Smooth muscle cell of trachea (primary cell): ENCODE measurements around the gene GSK3A. TPM values are rescaled to one million over a fixed set of nuclear protein-coding genes. Genes with fewer than 3 reads are reported as not detected.

Source experiments
- total RNA-seq: library from RNA; depleted of rRNA; stranded (reverse); fragments of >200 nt; gene quantifications from 2 replicates; pipeline ENCODE4 v1.2.1, GENCODE V29; 2014

GSK3A gene
- total RNA-seq, result 14.7 and 17.9 TPM in 2 replicates

DNA sequence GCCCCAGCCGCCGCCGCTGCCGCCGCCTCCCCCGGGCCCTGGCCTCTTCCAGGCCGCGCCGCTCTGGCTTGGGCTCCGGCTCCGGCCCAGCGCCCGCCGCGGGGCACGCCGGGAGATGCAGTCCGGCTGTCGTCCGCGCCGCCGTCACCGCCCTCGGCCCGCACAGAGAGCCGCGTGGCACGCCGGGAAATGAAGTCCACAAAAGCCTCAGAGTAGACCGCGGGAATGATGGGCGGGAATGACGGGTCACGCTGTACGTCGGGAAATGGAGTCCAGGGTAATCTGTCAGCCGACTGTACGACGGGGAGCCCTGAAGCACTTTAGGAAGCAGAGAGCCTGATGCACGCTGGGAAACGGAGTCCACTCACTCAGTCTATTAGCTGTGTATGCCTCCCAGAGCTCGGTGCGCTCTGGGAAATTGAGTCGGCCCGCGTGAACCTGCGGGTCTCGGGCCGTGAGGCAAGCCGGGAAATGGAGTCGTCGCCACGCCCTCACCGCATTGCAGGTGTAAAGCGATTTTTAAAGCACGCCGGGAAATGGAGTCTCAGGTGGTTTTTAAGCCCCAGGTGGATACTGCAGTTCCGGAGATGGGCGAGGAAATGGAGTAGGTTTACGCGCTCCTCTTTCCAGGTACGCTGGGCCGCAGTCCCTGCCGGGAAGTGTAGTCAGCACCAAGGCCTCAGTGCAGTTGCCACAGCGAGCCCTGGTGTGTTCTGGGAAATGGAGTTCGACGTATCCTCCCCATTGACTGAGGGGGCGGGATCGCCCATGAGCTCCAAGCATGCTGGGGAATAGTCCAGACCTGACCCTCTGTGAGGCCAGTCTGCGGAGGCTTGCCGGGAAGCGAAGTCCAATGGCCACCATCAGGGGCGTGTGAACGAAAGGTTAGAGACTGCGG is at the start of gene GSK3A:
Gene GSK3A, minus strand, starts transcription at position 91 of the 898 bp plus-strand sequence. CDS start 137 bp downstream, outside the sequence.

DNA sequence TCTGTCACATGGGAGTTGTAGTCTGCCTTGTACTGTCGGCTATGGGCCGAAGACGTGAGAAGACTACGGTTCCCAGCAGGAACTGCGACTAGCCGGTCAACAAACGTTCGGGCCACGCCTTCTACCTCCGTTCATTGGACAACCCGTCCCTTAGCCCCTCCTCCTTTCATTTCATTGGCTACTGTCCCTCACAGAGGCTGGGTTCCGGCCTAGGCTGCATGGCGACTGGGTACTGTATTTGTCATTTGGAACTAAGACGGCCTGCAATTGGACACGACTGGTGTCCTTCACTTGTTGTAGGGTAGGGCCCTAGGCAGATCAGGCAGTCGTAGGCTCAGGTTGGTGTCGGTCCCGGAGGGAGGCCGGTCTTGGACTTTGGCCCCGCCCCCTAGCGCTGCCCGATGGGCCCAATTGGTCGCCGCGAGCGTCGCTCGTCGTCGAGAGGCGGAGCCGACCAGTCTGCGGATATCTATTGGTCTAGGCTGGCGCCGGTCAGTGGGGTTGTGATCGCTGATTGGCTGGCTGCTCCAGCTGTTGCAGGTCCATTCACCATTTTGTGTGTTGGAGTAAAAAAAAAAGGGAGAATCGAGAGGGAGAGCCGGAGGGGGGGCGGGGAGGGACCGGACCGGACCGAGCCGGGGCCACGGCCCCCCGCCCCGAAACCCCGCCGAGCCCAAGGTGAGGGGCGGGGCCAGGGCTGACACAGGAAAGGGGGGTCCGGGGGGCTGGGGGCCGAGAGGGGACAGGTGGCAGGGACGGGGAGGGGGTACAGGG is 26.5 kb upstream of the GSK3A start, which contains the start of gene CIC:
Gene CIC, plus strand, starts transcription at position 549 of the 774 bp plus-strand sequence. CDS start 2,532 bp downstream, outside the sequence.

DNA sequence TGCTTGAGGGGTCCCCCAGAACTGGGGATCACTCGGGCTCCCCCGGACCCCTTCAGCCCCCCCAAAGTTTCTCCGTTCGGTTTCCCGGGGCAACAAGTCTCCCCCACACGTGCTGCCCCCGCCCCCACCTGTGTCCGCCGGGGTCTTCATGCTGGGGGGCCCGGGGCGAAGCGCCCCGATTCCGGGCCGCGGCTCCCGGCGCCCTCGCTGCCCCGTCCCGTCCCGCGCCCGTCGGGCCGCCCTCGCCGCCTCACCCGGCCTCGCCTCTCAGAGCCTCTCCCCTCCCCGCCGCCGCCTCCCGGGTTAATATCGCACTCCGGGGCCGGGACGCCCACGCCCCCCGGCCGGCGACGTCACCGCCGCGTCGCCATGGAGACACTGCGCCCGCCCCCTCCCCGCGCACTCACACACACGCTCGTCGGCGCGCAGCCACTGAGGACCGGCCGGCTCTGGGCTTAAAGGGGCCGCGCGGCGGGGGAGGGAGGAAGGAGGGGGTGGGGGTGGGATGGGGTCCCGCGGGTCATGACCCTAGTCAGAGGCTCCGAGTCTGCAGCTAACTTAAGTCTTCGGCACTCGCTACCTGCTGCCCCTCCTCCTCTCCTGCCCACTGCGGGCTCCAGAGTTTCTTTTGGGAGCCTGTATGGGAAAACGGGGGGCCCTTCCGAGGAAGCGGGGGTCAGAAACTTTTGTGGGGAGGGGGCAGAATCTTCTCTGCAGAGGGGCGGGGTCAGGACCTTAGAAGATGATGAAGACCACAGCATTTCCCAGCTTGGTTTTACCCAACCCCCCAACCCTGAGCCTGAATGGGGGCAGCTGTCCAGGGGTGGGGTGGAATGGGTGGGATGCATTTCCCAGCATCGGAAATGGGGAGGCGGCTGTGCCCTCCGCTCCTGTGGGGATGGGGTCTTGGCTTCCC is 12.7 kb upstream of the GSK3A start, which contains the start of gene ERF:
Gene ERF, minus strand, starts transcription at position 279 of the 916 bp plus-strand sequence. Its CDS starts 129 bp downstream, at position 150.

DNA sequence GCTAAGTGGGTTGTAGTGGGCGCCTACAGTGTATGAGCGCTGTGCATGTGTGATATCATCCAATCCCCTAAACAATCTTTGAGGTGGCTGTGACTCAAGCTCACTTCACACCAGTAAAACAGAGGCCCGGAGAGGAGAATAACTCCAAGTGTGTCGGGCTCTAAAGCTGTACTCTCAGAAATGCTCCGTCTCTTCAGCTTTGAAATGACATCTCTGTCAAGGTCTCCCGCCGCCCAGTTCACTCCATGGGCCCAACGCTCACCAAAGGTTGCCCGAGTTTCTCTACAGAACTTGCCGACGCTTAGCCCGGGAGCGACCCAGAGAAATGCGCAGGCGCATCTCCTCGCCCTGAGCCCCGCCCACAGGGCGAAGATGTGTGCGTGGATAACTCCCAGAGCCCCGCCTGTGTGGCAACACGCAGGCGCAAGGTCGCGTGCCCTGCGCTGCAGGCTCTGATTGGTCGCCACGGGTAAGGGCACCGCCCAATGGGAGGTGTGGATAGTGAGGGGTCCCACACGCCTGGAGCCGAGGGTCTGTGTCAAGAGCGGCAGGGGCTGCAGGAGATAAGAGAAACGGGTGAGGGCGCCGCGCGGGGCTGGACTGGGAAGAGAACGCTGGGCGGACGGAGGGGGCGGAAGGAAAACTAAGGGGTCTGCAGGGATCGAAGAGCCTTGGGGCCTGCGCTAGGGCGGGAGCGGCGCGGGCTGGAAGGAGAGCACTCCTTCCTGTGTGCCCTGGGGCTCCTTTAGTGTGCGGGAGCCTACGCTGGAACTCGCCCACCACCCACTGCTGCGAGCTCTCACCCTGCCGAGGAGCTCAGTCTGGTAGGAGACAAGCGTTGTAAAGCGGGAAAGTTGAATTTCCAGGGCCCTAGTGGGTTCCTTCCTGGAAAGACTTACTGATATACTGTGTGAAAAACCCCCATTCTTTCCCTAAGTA is 22.3 kb downstream of the GSK3A start, which contains the start of gene ZNF526:
Gene ZNF526, plus strand, starts transcription at position 501 of the 939 bp plus-strand sequence. CDS start 4,092 bp downstream, outside the sequence.

DNA sequence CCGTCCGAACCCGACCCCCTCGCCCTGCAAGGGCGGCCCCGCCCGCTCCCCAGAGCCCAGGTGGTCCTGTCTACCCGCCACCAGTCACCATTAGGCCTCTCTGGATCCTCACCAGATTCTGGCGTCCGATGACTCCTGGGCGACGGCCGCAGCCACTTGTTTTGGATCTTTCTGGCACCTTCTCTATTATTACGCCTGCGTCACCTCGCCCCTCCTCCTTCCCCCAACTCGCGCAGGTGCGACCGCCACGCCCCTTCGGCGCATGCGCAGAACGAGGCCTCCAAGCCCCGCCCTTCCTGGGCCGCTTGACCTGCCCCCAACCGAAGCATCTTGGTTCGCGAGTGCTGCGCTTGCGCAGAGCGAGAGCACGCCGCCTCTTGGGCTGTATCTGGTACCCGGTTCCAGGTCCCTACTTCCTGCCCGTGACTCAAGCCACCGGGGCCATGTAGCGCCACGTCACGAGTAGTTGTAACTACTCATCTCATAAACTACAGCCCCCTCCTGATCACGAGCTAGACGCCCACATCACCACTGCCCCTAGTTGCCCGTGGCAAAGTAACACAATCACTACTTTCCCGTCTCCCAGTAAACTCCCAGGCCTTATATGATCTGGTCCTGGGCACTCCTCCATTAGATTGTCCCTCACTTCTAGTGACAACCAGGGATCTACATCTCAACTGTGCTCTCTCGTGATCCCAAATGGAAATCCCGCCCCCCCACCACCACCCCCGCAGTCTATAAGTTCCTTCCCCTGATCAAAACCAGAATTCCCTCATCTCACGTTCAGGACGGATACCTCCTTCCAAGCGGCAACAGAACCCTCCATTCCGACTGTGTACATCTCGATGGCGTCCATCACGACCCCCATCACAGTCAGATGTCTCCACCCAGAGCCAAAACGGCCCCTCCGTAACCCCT is 24.6 kb downstream of the GSK3A start, which contains the start of gene DEDD2:
Gene DEDD2, minus strand, starts transcription at position 158 of the 918 bp plus-strand sequence. CDS start 670 bp downstream, outside the sequence.

Other genes starting within 250 kb of the GSK3A start
- gene ATP1A3, start 248.4 kb downstream of the GSK3A start, total RNA-seq, result under 0.01 and 0.15 TPM in 2 replicates
- 0.58 and 0.66 TPM in 2 replicates for gene GRIK5, start 172.4 kb downstream of the GSK3A start, total RNA-seq
- gene ZNF574, start 166.4 kb downstream of the GSK3A start, total RNA-seq, result 10.8 and 15.7 TPM in 2 replicates
- 0.17 TPM in 1 of 2 replicates, not detected in the other for gene POU2F2, start 110.2 kb downstream of the GSK3A start, total RNA-seq
- 19.2 and 22.0 TPM in 2 replicates for gene DEDD2, start 24.9 kb downstream of the GSK3A start, total RNA-seq
- gene ZNF526, start 22.3 kb downstream of the GSK3A start, total RNA-seq, result 9.7 and 12.7 TPM in 2 replicates
- 26.0 and 31.9 TPM in 2 replicates for gene ERF, start 12.5 kb upstream of the GSK3A start, total RNA-seq
- gene CIC, start 26.6 kb upstream of the GSK3A start, total RNA-seq, result 43.5 and 44.0 TPM in 2 replicates
- 0.15 and 1.5 TPM in 2 replicates for gene PRR19, start 59.5 kb upstream of the GSK3A start, total RNA-seq
- gene PAFAH1B3, start 60.0 kb upstream of the GSK3A start, total RNA-seq, result 14.9 and 46.7 TPM in 2 replicates
- 0.33 TPM in 1 of 2 replicates, not detected in the other for gene TMEM145, start 70.7 kb upstream of the GSK3A start, total RNA-seq
- gene MEGF8, start 83.0 kb upstream of the GSK3A start, total RNA-seq, result 30.3 and 65.5 TPM in 2 replicates
- not detected in 2 replicates for gene CNFN, start 147.7 kb upstream of the GSK3A start, total RNA-seq
- gene LIPE, start 184.8 kb upstream of the GSK3A start, total RNA-seq, result 2.2 and 2.9 TPM in 2 replicates
- gene CXCL17, start 200.3 kb upstream of the GSK3A start, total RNA-seq, result not detected in 2 replicates